GM13977 (cell line): ENCODE measurements around the gene POLR3F.

Experiments used
- DNase-seq: peaks from one replicate; pipeline ENCODE4 v3.0.0; 2012; ENCODE audit warnings: low spot score
- in situ Hi-C: fragments of 300-500 bp; cut with MboI; formaldehyde crosslinking; loops from one replicate; pipeline ENCODE4 v1.12.0; 2022; ENCODE audit warnings: low sequenced_read_pairs, low pct_unique_long_range_greater_than_20kb, mixed read lengths, inconsistent platforms; ENCODE audit not compliant: unreplicated experiment
- TF ChIP-seq, protein P1 (sequence below): IDR thresholded peaks from 2 replicates; pipeline ENCODE4 v1.5.1; 2012; ENCODE audit warnings: mild to moderate bottlenecking, control low read depth; ENCODE audit not compliant: insufficient read depth; ENCODE audit errors: extremely low read depth, missing control alignments

Gene POLR3F

GRCh38 chr20:18436847-18437246 is 30.3 kb upstream of the POLR3F start:
- no peak for DNase-seq
- TF ChIP-seq, protein P1, sequence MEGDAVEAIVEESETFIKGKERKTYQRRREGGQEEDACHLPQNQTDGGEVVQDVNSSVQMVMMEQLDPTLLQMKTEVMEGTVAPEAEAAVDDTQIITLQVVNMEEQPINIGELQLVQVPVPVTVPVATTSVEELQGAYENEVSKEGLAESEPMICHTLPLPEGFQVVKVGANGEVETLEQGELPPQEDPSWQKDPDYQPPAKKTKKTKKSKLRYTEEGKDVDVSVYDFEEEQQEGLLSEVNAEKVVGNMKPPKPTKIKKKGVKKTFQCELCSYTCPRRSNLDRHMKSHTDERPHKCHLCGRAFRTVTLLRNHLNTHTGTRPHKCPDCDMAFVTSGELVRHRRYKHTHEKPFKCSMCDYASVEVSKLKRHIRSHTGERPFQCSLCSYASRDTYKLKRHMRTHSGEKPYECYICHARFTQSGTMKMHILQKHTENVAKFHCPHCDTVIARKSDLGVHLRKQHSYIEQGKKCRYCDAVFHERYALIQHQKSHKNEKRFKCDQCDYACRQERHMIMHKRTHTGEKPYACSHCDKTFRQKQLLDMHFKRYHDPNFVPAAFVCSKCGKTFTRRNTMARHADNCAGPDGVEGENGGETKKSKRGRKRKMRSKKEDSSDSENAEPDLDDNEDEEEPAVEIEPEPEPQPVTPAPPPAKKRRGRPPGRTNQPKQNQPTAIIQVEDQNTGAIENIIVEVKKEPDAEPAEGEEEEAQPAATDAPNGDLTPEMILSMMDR: no peak
- in situ Hi-C loops: no loop called here

DNA sequence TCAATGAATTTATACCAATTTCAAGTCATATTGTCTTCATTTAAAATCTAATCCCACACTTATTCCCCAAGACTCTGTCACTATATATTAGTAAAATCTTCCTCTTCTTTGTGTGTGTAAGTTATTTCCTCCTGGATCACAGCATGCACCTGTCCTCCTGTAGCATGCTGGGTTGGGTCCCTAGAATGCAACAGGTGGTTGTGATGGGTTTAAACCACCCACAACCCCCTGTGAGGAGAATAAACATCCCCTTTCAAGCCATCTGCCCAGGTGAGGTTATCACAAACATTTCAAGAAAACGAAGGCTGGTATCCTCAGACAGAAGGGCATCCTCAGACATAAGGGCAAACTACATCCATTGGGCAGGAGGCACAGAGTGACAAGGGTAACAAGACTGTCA is 26.8 kb upstream of the POLR3F start:
- in situ Hi-C loops: no loop called here
- TF ChIP-seq, protein P1: no peak
- no peak for DNase-seq

DNA sequence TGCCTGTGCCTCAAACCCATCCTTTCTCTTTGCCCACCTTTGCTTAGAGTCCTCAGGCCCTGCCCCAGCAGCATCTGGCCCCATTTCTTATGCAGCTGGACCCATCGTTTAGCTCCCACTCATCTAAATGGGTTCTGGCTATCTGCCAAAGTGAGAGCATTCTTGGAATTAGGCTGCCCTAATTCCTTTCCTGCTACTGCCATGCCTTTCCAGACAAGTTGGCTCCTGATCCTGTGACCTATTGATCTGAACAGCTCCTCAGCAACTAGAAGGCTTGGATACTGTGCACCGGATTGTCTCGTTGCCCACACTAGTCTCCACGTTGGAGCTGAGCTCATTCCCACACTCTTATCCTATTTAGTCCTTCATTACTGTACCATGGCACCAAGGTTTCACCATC is 23.3 kb upstream of the POLR3F start:
- DNase-seq: no peak
- in situ Hi-C loops: no loop called here
- TF ChIP-seq, protein P1: no peak

DNA sequence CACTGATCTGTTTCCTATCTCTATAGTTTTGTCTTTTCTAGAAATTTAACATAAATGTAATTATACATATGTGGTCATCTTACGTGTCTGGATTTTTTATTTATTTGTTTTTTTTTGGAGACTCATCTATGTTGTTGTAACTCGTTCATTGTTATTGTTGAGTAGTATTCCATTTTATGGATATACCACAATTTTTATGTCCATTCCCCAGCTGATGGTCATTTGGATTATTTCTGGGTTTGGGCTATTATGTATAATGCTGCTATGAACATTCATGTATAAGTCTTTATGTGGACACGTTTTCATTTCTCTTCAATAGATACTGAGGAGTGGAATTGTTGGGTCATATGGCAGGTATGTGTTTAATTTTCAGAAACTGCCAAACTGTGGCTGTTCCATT is 10.6 kb upstream of the POLR3F start:
- DNase-seq: no peak
- in situ Hi-C loops: no loop called here
- TF ChIP-seq, protein P1: no peak

DNA sequence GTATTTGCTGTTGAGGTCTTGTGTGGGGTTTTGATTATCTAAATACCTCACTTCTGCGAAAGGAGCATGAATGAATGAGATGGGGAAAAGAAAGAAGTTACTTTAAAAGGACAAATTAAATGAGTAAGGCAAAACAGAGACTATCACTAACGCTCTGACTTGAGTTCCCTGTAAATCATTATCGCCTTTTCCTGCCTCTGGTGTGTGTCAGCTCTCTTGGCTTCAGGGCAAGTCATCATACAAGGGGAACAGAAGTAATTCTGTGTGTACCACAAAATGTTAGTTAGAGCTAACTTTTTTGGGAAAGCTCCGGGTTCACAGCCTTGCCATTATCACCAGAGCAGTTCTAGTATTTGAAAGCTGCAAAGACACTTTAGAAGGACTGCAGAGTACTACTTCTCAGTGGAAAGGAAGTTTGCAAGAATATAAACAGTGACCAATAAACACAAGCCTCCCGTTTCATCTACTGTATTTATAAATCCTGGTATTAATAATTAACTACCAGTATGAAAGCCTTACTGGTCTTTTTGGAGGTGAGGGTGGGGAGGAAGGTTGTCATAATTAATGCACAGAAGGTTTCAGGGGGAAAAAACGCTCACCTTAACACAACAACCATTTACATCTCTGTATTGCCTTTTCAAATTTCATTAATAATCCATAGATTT is 1.5 kb upstream of the POLR3F start:
- TF ChIP-seq, protein P1: no peak
- in situ Hi-C loops: no loop called here
- no peak for DNase-seq

DNA sequence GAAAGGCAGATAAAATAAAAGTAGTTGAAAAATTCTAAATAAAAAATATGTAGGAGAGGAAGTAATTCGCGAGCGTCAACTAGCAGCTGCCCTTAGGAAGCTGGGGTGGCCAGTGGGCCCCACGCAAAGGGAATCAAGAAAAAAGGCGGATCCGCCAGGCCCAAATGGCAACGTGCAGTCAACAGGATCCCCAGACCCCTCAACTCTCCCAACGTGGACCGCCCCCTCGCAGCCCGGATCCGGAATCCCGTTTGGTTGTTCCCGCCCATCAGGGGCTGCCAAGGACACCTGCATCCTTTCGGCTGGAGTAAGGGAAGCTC is 656 bp upstream of the POLR3F start:
- in situ Hi-C loops: no loop called here
- TF ChIP-seq, protein P1: no peak
- DNase-seq: no peak

DNA sequence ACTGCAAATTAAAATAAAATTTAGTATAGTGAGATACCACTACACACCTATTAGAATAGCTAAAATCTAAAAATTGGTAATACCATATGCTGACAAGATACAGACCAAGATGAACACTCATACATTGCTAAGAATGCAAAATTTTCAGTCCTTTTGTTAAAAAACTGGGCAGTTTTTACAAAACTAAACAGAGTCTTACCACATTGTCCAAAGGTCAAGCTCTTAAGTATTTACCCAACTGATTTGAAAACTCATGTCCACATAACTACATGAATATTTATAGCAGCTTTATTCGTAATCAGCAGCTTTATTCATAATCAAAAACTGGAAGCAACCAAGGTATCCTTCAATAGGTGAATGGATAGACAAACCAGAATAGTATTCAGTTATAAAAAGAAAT is 10.0 kb downstream of the POLR3F start:
- in situ Hi-C loops: no loop called here
- TF ChIP-seq, protein P1: no peak
- no peak for DNase-seq
